Hematopoietic multipotent progenitor cell treated with erythropoietin and hydrocortisone succinate and interleukin-3 and kit ligand, for 8 days (in vitro differentiated cells): Measurements from ENCODE around the gene POU2AF1.

ENCODE experiments used
- DNase-seq: peaks from one replicate; pipeline ENCODE4 v3.0.0-alpha.2; 2015

POU2AF1 gene

DNA sequence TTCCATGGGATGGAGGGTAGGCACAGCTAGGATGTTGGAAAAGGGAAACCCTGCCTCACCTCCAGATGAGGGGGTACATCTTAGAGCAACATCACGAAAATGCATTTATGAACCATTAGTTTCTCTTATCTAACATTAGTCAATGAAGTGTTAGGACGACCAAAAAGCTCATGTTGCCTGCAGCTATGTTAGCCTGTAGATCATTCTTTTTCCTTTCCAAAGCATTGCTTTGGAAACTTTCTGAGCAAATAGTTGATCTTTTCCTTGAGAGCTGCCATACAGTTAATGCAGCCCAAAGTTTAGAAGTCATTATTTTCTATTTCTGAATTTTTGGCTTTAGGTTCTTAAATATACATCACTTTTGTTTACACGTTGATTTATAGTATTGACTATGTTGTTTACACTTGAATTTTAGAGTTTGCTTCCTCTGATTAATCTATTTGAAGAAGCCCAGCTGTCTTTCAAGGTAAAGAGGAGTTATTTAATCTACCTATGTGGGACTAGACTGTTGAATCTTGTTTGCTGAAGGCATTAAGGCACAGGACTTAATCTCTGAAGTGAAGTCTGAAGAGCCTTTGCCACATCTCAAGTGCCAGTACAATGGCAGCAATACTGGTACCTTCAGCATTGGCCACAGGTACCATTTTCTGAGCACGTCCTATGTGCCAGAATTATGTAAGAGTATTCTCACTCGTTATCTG lies 69.7 kb downstream of the POU2AF1 start:
- DNase-seq, result no peak

DNA sequence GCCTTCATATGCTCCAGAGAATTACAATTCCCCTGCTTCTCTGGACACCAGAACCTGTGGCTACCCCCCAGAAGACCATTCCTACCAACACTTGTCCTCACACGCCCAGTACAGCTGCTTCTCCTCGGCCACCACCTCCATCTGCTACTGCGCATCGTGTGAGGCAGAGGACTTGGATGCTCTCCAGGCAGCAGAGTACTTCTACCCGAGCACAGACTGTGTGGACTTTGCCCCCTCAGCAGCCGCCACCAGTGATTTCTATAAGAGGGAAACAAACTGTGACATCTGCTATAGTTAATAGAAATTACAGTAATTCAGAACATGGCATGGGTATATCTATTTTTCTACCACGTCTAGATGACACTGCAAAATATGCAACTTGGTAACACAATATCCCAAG lies 70.9 kb downstream of the POU2AF1 start:
- no peak for DNase-seq

DNA sequence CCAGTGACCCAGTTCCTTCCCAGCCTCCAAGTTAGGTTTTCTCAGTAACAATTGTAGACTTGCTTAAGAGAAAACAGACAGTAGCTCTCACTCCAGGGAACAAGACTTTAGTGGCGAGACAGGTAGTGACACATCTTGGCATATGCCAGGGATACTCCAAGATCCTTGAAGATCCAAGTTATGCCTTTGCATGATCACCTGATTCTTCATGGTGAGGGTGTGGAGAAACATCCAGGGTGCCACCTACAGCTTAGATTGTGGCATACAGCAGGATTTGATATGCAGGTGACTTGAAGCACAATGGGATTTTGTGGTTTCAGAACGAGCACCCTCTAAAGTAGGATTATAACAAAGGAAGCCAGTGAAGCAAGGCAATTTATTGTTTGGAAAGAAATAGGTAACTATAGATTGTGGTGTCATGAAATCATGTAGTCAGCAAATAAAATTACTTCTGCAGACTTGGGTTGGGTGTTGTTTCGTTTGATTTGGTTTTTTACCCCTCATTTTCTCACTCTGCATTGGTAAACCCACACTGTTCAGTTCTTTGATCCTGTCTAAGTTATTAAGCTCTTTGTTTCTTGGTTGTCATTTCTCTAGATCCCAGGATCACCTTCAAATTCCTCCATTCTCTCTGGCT lies 71.5 kb downstream of the POU2AF1 start:
- no peak for DNase-seq

DNA sequence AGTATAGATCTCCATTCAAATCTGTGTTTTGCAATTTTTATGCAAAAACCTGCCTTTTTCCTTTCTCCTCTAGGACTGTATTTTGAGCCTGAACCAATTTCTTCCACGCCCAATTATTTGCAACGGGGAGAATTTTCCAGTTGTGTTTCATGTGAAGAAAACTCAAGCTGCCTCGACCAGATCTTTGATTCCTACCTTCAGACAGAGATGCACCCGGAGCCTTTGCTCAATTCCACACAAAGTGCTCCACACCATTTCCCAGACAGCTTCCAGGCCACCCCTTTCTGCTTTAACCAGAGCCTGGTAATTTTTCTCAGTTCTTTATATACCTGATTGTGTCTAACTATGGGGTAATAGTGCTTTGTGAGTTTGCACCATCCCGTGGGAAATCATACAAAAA lies 72.8 kb downstream of the POU2AF1 start:
- DNase-seq, result no peak

DNA sequence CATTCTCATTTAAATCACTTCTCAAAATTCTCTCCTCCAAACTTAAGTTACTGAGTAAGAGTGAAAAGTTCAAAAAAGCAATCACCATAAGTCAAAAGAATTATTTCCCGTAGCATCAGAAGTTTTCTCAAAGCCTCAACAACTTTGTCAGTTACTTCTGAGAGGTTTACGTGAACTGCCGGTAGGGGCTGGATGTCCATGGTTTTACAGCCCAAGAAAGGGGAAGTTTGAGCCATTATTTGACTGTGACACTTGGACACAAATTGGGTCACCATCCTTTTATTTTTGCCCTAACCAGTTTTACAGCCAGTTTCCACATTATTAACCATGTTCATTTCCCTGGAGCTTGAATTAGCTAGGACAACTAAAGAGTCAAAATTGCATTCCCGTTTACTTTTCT lies 73.2 kb downstream of the POU2AF1 start:
- no peak for DNase-seq

DNA sequence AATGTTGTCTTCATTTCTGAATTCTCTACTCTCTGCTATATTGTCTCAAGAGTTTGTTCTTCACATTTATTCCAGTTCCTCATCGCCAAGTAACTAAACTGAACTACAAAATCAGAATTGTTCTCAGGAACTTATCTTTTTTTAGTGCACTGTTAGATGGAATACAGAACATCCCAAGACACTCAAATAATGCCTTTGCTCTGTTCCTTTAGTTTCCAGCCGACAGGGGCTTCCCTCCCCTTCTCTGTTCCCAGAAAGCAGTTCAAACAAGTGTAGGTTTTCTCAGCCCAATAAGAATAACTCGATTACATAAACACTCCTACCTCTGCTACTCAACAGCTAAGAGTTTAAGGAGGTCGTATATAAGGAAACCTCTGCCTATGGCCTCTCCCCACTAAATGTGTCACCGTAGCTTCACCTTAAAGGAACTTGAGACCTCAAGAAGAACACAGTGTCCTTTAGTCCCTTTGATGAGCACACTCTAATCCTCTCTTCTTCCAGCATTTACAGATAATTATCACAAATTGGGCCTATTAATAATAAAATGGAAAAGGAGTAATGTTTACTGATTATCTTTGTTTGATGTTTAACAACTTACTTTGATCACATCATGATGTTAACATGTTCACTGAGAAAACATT lies 73.8 kb downstream of the POU2AF1 start:
- no peak for DNase-seq

DNA sequence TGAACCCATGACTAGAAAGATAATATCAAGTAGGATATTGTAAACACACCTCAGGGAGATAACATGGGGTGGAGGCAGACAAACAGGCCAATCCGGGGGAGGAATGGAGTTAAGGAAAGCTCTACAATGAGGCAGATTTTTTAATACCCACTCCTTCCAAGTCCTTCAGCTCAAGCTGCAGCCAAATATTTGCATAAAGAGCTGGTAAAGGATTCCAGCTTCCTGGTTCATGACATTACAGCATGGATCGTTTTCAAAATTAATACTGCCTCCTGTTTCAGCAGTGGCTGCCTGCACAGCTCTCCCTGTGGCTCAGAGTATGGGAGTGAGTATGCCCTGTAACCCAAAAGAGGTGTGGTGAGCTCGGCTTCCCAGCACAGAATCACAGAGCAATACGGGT lies 75.6 kb downstream of the POU2AF1 start:
- DNase-seq, result no peak

DNA sequence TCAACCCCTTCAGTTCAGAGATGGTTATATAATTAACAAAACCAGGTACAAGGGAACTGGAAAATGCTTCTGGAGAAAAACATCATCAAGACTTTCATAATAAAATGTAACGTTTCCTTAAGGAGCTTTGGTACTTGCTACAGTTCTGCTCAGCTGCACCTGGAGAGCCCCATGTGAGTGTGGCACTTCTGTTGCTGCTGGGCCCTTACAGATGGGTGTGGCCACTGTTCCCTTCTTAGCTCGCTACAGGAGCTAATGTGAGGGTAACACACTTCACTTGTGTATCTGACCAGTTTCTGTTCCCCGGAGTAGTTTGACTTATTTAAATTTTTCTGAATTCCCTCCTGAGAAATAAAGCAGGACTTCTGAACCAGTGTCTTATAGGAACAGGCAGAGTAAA lies 76.8 kb downstream of the POU2AF1 start:
- DNase-seq, result no peak
